Glomerular endothelial cell (primary cell): ENCODE data around the gene SLAMF7. TPM values are rescaled to one million over a fixed set of nuclear protein-coding genes. Genes with fewer than 3 reads are reported as not detected.
"Not testable (repeated sequence)": the region's sequence is repeated elsewhere in the genome, so short reads cannot be mapped to it uniquely, and the experiment has no call there.

ENCODE experiments used
- DNase-seq: peaks from one replicate; pipeline ENCODE4 v3.0.0-alpha.2; 2011; ENCODE audit warnings: low read depth, low spot score; ENCODE audit errors: extremely low read depth
- total RNA-seq: library from RNA; depleted of rRNA; stranded (reverse); fragments of >200 nt; gene quantifications from 2 replicates; pipeline ENCODE4 v1.2.3, GENCODE V29; 2015

SLAMF7 gene
- total RNA-seq, 1 donor from 2014 or later, result not detected

- DNase-seq, result no peak
Measured at GRCh38 chr1:160767395-160768294, 28.6 kb downstream of the SLAMF7 start.

- no peak for DNase-seq
Measured at GRCh38 chr1:160768295-160768657, 29.2 kb downstream of the SLAMF7 start.

GRCh38 chr1:160772331-160772730 lies 33.3 kb downstream of the SLAMF7 start:
- DNase-seq, result no peak

GRCh38 chr1:160773093-160773492 lies 34.0 kb downstream of the SLAMF7 start:
- DNase-seq, result no peak

- DNase-seq, result no peak
Measured at GRCh38 chr1:160774886-160775719, 36.1 kb downstream of the SLAMF7 start.

GRCh38 chr1:160776178-160776577 lies 37.1 kb downstream of the SLAMF7 start:
- no peak for DNase-seq

GRCh38 chr1:160777486-160778089 lies 38.5 kb downstream of the SLAMF7 start:
- DNase-seq, result no peak

GRCh38 chr1:160778976-160779375 lies 39.9 kb downstream of the SLAMF7 start:
- DNase-seq, result no peak

GRCh38 chr1:160779626-160780397 lies 40.8 kb downstream of the SLAMF7 start:
- no peak for DNase-seq

GRCh38 chr1:160780398-160780755 lies 41.3 kb downstream of the SLAMF7 start:
- DNase-seq, result no peak

GRCh38 chr1:160781186-160781766 lies 42.2 kb downstream of the SLAMF7 start:
- DNase-seq, result no peak

GRCh38 chr1:160781914-160782689 lies 43.1 kb downstream of the SLAMF7 start:
- DNase-seq, result no peak

GRCh38 chr1:160782988-160783765 lies 44.1 kb downstream of the SLAMF7 start:
- DNase-seq, result not testable (repeated sequence)

GRCh38 chr1:160789051-160789701 lies 50.1 kb downstream of the SLAMF7 start:
- DNase-seq, result no peak

GRCh38 chr1:160789702-160790611 lies 50.9 kb downstream of the SLAMF7 start:
- DNase-seq, result no peak

- DNase-seq, result no peak
Measured at GRCh38 chr1:160794376-160794775, 55.3 kb downstream of the SLAMF7 start.

- DNase-seq, result no peak
Measured at GRCh38 chr1:160795951-160796383, 56.9 kb downstream of the SLAMF7 start, which contains the start of gene LY9. Gene LY9, plus strand, starts transcription at chr1:160796174. Its CDS starts 14 bp downstream, at chr1:160796188.
